ENCODE data around the gene TTC1.

DNA sequence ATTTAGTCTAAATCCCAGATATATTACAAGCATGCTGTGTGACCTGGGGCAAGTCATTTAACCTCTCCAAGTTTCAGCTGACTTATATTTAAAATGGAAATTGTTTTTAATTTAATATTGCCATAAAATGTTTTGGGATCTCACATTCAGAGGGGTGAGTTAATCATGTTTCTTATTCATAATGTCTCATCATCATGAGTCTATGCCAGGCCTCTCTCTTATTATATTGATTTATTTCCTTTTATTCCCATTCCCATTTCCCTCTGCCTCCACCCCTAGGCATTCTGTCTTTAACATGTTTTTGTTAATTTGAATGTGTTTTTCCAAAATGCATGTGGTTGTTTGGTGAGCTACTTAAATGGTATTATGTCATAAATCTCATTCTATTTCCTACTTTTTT, 39.0 kb upstream of the TTC1 start:
- TF ChIP-seq POLR2A (IDR thresholded peaks at IDR 0.05; ENCODE audit: low read depth, low read length) (no peak), POLR2AphosphoS5 (IDR thresholded peaks at IDR 0.05; ENCODE audit: low read depth, low read length) (no peak)
